C4-2B (cell line): ENCODE data around the gene SLC9A6.

ENCODE experiments used
- H3K27ac ChIP-seq: fragments of 450-650 bp; 2 replicates; pipeline ENCODE4 v1.5.1; 2017
- ZFX ChIP-seq: fragments of 450-650 bp; IDR thresholded peaks from 2 replicates; pipeline ENCODE4 v1.6.1; 2017
- TF ChIP-seq, protein P1 (sequence below): fragments of 450-650 bp; conservative IDR thresholded peaks from 2 replicates; pipeline ENCODE4 v1.5.1; 2017; ENCODE audit warnings: mild to moderate bottlenecking

Gene SLC9A6

GRCh38 chrX:136025091-136025490 is 39.9 kb downstream of the SLC9A6 start:
- H3K27ac ChIP-seq: no peak overlapping the region
- TF ChIP-seq ZFX: no peak
- TF ChIP-seq, protein P1, sequence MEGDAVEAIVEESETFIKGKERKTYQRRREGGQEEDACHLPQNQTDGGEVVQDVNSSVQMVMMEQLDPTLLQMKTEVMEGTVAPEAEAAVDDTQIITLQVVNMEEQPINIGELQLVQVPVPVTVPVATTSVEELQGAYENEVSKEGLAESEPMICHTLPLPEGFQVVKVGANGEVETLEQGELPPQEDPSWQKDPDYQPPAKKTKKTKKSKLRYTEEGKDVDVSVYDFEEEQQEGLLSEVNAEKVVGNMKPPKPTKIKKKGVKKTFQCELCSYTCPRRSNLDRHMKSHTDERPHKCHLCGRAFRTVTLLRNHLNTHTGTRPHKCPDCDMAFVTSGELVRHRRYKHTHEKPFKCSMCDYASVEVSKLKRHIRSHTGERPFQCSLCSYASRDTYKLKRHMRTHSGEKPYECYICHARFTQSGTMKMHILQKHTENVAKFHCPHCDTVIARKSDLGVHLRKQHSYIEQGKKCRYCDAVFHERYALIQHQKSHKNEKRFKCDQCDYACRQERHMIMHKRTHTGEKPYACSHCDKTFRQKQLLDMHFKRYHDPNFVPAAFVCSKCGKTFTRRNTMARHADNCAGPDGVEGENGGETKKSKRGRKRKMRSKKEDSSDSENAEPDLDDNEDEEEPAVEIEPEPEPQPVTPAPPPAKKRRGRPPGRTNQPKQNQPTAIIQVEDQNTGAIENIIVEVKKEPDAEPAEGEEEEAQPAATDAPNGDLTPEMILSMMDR: no peak

GRCh38 chrX:136028383-136028984 is 43.2 kb downstream of the SLC9A6 start:
- TF ChIP-seq ZFX: no peak
- TF ChIP-seq, protein P1: peak; percentile 56
- no peak overlapping the region for H3K27ac ChIP-seq

- H3K27ac ChIP-seq: no peak overlapping the region
- TF ChIP-seq ZFX: no peak
- TF ChIP-seq, protein P1: no peak
Measured at GRCh38 chrX:136029766-136030165, 44.5 kb downstream of the SLC9A6 start.

DNA sequence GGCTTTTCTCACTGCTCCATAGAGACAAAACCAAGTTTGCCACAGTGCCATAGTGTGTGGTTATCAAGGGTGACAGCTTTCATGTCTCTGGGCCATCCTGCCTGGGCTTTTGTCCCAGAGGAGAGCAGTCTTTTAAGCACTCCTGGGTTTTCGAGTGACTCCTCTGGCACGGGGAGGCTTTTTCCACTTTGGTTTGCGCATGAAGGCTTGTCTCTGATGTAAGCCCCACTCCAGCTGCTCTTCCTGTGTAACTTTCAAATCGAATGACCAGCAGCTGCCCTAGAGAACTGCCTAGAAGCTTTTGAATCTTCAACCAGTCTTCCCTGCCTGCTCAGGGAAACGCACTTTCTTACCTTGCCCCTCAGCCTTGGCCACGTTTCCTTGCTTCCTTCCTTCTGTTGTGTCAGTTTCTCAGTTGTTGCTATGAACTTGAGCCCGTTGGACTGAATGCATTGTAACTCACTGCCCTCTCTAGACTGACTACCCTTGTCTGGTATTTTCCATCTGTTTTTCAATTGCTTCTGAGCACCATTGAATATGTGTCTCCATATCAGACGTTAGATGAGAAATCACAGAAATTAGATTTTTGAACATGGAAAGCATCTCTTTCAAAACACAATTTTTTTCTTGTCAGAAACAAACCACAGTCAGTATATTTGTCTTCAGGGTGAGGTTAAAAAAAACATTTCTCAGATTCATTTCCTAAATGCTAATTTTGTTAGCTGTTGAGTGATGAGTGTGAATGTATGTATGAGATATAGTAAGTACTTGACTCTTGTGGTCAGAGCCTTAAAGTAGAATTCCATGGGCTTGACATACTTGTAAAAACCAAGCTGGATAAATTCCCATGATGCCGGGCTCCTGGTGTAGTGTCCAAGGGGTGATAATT is 45.3 kb downstream of the SLC9A6 start:
- H3K27ac ChIP-seq: no peak overlapping the region

GRCh38 chrX:136031626-136032025 is 46.4 kb downstream of the SLC9A6 start:
- TF ChIP-seq ZFX: no peak
- TF ChIP-seq, protein P1: no peak
- no peak overlapping the region for H3K27ac ChIP-seq

More for the DNA sequence above, 45.3 kb downstream of the SLC9A6 start:
- TF ChIP-seq, protein P1: no peak
- TF ChIP-seq ZFX: no peak

- no peak overlapping the region for H3K27ac ChIP-seq
- TF ChIP-seq, protein P1: no peak
- no peak for TF ChIP-seq ZFX
Measured at GRCh38 chrX:136032370-136032769, 47.1 kb downstream of the SLC9A6 start.

- H3K27ac ChIP-seq: no peak overlapping the region
- TF ChIP-seq, protein P1: no peak
- no peak for TF ChIP-seq ZFX
Measured at GRCh38 chrX:136034668-136035067, 49.4 kb downstream of the SLC9A6 start.
